HG03575 (cell line): ENCODE measurements around the gene SOWAHD.
"Not testable (repeated sequence)": the region's sequence is repeated elsewhere in the genome, so short reads cannot be mapped to it uniquely, and the experiment has no call there.

Source experiments
- ATAC-seq: cut with Tn5 transposase; IDR thresholded peaks from one replicate; pipeline ENCODE4 v1.9.1; 2021; ENCODE audit not compliant: unreplicated experiment, insufficient number of reproducible peaks, low FRiP score; ENCODE audit errors: extremely low read depth

SOWAHD gene

DNA sequence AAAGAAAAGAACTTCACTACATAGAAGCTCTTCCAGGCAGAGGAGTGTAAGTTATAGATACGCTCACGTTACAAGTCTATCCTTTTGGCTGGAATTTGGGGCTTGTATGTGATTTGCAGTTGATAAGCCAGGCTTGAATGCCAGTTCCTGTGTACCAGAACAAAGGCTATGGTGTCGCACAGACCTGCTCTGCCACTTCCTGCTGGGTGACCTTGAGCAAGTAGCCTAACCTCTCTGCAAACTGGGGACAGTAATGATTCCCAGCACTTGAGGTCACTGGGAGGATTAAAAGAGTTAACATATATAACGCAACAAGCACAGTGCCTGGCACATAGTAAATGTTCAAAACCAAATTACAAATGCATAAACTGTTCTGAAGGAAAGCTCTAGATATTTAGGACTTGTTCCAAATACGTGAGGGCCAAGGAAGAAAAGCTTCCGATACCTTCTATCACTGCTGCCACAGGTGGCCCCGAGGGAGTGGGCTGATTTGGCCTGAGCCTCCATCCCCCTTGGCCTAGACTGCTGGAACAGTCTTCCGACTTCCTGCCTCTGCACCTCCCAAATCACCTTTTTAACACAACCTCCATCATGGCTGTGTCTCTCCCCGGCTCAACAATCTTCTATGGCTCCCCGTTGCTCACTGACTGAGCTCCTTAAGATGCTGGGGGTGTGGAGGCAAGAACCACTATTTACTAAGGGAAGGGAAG, 1.3 kb upstream of the SOWAHD start:
- no peak for ATAC-seq

DNA sequence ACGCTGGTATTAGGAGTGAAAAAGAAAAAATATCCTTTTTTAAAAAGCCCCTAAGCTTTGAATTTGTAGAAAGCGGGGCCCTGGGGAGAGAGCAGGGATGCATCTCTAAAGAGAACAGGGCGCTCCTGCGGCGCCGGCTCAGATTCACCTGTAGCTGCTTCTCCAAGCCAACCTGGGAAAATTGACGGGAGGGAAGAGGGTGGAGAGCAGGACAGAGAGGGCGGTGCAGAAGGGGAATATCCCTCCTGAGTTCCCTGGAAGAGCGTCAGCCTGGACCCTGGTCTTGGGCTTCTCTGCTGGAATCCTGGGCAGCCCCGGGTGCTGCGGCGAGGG, 776 bp upstream of the SOWAHD start:
- ATAC-seq: no peak

DNA sequence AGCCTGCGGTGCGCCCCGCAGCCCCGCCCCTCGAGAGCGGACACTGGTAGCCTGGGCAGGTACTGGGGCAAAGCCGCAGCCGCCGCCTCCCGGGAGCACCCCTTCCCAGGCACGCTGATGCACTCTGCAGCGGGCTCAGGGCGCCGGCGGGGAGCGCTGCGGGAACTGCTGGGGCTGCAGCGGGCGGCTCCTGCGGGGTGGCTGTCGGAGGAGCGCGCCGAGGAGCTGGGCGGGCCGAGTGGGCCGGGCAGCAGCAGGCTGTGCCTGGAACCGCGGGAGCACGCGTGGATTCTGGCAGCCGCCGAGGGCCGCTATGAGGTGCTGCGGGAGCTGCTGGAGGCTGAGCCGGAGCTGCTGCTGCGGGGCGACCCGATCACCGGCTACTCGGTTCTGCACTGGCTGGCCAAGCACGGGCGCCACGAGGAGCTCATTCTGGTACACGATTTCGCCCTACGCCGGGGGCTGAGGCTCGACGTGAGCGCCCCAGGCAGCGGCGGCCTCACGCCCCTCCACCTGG, 401 bp downstream of the SOWAHD start:
- ATAC-seq: no peak

DNA sequence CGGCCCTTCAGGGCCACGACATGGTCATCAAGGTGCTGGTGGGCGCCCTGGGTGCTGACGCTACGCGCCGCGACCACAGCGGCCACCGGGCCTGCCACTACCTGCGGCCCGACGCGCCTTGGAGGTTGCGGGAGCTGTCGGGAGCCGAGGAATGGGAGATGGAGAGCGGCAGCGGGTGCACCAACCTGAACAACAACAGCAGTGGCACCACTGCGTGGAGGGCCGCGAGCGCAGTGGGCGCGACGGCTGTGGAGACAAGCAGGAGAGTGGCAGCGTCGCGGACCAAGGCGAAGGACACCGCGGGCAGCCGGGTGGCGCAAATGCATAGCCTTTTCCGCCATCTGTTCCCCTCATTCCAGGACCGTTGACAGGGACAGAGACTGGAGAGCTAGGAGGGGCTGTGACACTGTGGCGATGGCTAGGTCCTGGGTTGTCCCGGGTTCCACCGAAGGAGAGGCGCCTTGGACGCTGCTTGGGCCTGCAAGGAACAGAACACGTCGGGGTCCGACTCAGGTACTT, 919 bp downstream of the SOWAHD start:
- no peak for ATAC-seq

DNA sequence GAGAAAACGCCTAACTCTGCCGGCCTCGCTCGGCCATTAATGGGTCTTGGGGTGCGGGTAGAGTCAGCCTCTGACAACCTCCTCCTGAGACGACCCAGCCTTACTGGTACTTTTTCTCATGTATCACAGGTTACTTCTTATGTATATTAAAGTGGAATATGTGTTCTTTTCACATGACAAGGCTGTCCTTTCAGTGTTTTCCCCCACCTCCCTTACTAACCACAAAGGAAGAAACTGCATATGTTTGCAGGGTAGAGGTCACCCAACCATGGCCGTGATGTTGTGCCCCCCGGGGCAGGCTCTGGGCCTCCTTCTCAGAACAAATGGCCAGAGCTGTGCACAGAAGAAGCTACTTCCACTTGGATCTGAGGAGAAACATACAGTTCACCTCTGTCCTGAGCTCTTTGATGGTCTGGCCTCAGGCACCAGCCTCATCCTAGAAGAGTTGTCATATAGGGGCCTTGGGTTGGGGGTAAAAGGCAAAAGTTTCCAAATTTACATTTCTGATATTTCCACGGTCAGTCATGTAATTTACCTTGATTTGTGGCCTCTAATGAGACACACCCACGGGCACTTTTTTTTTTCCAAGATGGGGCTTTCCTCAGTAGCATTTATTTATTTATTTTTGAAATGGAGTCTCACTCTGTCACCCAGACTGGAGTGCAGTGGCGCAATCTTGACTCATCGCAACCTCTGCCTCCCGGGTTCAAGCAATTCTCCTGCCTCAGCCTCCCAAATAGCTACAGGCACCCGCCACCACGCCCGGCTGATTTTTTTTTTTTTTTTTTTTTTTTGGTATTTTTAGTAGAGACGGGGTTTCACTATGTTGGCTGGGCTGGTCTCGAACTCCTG, 1.9 kb downstream of the SOWAHD start:
- ATAC-seq: no peak

DNA sequence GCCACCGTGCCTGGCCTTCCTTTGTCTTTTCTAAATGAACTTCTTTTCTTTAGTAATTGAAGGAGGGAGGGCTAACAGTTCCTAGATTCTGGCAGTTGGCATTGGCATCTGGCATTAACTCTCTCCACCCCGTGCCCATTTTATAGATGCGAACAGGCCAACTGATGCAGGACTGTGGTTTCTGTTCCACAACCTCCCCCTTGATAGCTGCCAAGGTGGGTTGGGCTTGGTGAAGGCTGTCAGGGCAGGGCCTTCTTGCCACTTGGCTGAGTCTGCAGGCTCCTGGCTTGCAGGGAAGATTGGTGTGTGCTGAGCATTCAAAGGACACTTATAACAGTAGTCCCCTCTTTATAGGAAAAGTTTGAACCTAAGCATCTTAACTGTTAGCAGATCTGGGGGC, 4.3 kb downstream of the SOWAHD start:
- ATAC-seq: no peak

DNA sequence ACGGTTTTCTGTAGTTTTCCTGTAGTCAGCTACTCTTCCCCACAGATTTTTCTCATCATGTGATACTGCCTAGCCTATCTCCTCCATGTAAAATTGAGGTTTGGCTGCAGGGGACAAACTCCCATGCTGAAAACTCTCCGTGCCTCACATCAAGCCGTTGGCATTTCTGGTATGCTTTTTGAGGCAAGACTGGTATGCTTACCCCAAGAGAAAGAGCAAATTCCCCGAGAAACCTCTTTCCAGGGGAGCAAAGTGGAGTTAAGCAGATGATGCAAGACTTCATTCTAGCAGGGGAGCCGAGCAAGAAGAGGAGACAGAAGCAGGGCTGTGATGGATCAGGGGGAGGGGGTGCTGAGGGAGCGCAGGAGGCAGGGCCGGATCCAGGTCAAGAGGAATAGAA, 4.8 kb downstream of the SOWAHD start:
- ATAC-seq: no peak

DNA sequence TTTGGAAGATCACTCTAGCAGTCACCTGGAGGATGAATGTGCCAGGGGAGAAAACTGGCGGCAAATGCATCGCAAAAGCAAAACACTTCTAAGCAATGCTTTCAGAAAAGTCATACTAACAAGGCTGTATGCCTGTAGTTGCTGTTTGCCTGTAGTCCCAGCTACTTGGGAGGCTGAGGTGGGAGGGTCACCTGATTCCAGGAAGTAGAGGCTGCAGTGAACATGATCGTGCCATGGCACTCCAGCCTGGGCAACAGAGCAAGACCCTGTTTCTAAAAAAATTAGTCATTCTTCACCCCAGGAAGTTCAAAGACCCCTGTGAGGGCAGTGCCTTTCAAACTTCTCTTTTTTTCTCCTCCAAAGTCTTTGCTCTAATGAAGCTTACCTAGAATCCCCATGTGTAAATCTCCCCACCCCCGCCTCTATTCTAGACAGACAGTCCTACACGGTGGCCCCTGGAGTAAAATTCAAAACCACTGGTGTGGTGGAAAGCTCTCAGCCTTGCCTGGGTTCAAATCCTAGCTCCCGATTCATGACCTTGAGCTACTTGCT, 5.5 kb downstream of the SOWAHD start:
- no peak for ATAC-seq

DNA sequence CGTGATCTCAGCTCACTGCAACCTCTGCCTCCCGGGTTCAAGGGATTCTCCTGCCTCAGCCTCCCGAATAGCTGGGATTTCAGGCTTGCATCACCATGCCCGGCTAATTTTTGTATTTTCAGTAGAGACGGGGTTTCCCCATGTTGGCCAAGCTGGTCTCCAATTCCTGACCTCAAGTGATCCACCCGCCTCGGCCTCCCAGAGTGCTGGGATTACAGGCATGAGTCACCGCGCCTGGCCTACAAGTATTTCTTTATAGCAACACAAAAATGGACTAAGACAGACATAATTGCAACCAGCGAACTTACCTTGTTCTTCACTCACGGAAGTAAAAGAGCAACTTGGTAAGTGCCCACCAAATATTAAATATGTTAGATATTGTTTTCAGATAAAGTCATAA, 10.0 kb downstream of the SOWAHD start:
- ATAC-seq: not testable (repeated sequence)

DNA sequence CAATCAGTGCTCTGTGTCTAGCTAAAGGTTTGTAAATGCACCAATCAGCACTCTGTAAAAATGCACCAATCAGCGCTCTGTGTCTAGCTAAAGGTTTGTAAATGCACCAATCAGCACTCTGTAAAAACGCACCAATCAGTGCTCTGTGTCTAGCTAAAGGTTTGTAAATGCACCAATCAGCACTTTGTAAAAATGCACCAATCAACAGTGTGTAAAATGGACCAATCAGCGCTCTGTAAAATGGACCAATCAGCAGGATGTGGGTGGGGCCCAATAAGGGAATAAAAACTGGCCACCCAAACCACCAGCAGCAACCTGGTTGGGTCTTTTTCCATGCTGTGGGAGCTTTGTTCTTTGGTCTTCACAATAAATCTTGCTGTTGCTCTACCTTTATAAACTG, 11.0 kb downstream of the SOWAHD start:
- not testable (repeated sequence) for ATAC-seq

DNA sequence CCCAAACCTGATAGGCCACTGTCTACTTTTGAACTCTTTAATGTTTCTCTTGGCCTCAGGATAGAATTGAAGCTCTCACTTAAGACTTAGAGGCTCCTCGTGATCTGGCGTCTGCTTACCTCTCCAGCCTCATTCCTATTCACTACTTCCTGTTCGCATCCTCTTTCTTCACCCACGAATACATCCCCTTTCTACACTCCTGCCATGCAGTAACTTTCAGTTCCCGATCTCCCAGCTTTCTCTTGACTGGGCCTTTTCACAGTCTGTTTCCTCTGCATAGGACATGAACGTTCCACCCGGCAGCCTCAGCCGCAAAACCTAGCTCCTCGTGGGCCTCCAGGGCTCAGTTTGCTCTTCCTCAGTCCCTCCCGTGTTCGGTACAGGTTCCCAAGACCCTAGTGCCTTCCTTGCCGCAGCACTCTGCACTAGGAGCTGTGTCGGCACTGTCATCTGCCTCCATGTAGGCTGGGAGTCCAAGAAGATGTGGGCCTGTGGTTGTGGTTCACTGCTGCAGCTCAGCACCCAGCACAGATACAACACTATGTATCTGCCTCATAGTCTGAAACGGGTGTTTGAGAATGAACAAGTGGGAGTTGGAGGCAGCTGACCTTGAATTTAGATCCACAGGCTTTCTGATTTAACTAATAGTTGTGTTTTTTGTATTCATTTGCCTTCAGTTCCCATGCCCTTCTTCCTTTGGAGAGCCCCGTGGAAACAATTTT, 17.3 kb downstream of the SOWAHD start:
- no peak for ATAC-seq

DNA sequence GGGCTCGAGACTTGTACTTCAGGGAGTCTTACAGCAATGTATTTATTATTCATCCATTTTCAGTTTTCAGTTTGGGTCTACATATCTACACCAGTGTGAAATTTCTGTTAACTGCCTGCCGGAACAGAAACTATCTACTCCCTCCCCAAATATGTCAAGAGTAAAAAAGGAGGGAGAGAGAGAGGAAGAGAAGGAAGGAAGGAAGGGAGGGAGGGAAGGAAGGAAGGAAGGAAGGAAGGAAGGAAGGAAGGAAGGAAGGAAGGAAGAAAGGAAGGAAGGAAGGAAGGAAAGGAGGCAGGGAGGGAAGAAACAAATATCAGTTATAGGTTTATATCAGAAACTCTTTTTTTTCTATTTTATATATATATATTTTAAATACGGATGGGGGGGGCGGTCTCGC, 20.4 kb downstream of the SOWAHD start:
- no peak for ATAC-seq

DNA sequence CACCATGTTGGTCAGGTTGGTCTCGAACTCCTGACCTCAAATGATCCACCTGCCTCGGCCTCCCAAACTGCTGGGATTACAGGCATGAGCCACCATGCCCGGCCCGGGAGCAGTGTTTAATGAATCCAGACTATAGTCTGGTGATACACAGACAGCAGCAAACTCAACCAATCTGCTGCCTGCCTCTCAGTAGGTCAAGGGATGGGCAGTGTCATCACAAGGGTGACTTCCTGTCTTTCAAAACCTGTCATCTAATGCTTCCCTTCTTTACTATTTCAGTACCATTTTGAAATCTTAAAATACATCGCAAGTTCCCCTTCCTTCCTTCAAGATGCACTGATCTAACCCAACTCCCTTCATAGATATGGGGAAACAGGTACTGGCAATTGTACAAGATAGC, 24.6 kb downstream of the SOWAHD start:
- no peak for ATAC-seq

DNA sequence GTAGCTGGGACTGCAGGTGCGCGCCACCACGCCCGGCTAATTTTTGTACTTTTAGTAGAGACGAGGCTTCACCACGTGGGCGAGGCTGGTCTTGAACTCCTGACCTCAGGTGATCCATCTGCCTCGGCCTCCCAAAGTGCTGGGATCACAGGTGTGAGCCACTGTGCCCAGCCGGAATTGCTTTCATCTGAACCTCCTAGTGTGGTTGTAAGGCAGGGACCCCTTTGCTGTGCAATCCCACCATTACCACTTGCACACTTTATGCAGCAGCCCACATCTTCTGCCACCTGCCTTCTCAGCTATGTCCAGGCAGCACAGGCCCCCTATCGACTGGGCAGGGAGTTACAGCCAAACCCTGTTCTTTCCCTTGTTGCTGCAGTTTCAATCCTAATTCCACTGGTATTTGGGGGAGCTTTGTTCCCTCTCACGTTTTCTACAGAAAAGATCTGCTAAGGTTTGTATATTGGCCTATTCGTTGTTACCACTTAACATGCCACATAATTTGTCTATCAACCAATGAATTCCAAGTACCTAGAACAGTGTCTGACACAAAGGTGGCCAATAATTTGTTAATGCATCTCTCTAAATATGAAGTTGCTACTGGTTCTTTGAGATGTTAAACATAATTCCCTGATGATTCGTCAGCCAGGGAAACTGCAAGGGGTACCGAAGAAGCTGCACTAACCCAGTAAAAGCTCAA, 26.5 kb downstream of the SOWAHD start:
- no peak for ATAC-seq

DNA sequence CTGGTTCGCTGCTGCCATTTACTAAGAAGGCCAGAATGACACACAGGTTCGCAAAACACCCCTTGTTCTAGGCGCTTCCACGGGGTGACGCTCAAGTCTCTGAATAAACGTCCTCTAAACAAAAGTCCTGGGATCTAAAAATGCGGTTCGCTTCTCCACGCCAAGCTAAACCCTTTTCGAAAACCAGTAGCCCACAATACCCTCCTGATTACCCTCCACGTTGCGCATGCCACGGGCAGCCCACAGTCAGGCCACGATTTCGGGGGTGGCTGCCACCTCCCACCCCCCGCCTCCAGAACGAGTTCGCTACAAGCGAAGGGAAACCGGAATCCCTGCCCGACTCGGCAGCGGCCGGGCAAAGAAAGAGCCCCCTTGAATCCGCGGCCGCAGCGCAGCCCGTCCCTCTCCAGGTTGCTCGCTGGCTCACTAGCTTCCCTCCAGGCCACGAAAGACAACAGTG, 32.6 kb downstream of the SOWAHD start:
- ATAC-seq: no peak

DNA sequence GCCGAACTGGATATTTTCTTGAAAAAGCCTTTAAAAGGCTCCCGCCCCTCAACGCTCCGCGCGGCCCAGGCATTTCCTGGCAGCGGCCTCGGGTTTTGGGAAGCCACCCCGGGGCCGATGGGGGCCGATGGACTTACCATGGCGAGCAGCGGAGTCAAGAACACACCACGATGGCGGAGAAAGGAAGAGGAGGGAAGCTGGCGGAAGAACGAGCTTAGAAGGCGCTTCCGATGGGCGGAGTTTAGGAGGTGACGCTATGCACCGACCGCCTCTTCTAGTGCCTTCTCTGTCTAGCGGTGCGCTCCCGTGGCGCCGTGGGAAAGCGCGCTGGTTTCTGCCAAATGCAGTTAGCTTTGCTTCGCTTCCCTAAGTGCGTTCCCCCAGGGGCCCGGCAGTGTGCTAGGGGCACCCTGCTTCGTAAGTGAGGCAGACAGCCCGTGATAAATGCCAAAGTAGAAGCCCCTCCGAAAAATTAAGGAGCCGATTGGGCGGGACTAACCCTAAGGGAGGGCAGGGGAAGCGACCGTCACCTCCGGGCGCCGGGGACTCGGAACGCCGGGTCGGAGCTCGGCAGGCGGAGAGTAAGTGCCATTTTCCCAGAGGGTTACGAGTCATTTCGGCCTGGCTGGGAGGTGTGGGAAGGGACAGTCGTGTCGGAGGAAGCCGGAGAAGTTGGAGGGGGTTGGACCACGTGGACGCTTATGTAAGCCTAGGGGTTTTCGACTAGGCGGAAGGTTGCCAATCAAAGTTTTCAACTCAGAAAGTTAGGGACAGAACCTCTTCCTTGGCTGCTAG, 33.2 kb downstream of the SOWAHD start, which contains the start of gene RPL39:
Gene RPL39 (minus strand): TSS at position 194 of the 795 bp plus-strand sequence. CDS start 54 bp downstream, at position 140.
- ATAC-seq: peak; percentile 60

DNA sequence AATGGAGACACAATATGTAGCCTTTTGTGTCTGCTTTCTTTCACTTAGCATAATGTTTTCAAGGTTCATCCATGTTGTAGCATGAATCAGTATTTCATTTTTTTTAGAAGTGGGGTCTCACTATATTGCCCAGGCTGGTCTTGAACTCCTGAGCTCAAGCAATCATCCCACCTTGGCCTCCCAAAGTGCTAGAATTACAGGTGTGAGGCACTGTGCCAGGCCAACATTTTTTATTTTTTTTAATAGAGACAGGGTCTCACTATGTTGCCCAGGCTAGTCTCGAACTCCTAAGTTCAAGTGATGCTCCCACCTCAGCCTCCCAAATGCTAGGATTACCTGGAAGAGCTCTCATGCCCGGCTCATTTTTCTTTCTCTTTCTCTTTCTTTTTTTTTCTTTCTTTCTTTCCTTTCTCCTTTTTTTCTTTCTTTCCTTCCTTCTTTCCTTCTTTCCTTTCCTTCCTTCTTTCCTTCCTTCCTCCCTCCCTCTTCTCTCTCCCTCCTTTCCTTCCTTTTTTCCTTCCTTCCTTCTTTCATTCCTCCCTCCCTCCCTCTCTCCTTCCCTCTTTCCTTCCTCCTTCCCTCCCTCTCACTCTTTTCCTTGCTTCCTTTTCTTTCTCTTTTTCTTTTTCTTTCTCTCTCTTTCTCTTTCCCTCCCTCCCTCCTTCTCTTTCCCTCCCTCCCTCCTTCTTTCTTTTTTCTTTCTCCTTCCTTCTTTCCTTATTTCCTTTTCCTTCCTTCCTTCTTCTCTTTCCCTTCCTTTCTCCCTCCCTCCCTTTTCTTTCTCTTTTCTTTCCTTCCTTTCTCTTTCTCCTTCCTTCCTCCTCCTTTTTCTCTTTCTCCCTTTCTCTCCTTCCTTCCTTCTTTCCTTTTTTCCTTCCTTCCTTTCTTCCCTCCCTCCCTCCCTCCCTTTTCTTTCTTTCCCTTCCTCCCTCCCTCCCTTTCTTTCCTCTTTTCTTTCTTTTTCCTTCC, 43.1 kb downstream of the SOWAHD start:
- no peak for ATAC-seq
